SK-N-SH treated with all-trans-retinoic acid at 6 μM for 48 hours (cell line): Measurements from ENCODE around the gene TEKT3.

ENCODE experiments used
- ARNTL ChIP-seq: fragments of 450-650 bp; formaldehyde crosslinking; IDR thresholded peaks from 2 replicates; pipeline ENCODE4 v1.5.0; 2020; ENCODE audit warnings: low read depth, mild to moderate bottlenecking, moderate library complexity, borderline replicate concordance
- CSDC2 ChIP-seq: fragments of 250-450 bp; sonication (Bioruptor Pico); IDR thresholded peaks from 2 replicates; pipeline ENCODE4 v1.5.0; 2020; ENCODE audit warnings: mild to moderate bottlenecking, moderate library complexity
- GLIS3 ChIP-seq: fragments of 250-450 bp; sonication (Bioruptor Pico); IDR thresholded peaks from 2 replicates; pipeline ENCODE4 v1.5.0; 2020; ENCODE audit warnings: mild to moderate bottlenecking, moderate library complexity
- ISL1 ChIP-seq: fragments of 250-450 bp; sonication (Bioruptor Pico); IDR thresholded peaks from 2 replicates; pipeline ENCODE4 v2.1.2; 2022; ENCODE audit warnings: mild to moderate bottlenecking, moderate library complexity
- PATZ1 ChIP-seq: fragments of 250-450 bp; sonication (Bioruptor Pico); IDR thresholded peaks from 2 replicates; pipeline ENCODE4 v1.8.0; 2020; ENCODE audit warnings: mild to moderate bottlenecking, moderate library complexity, borderline replicate concordance
- RARB ChIP-seq: fragments of 250-450 bp; sonication (Bioruptor Pico); IDR thresholded peaks from 2 replicates; pipeline ENCODE4 v1.8.0; 2021; ENCODE audit warnings: mild to moderate bottlenecking, moderate library complexity
- SNAI2 ChIP-seq: fragments of 250-450 bp; sonication (Bioruptor Pico); IDR thresholded peaks from 2 replicates; pipeline ENCODE4 v1.5.0; 2020; ENCODE audit warnings: mild to moderate bottlenecking, moderate library complexity
- ZFP3 ChIP-seq: fragments of 250-450 bp; sonication (Bioruptor Pico); IDR thresholded peaks from 2 replicates; pipeline ENCODE4 v1.5.0; 2020; ENCODE audit warnings: mild to moderate bottlenecking, moderate library complexity
- ZNF565 ChIP-seq: fragments of 450-650 bp; formaldehyde crosslinking; conservative IDR thresholded peaks from 2 replicates; pipeline ENCODE4 v1.5.0; 2020; ENCODE audit warnings: low read depth, mild to moderate bottlenecking, moderate library complexity
- ZNF70 ChIP-seq: fragments of 450-650 bp; formaldehyde crosslinking; IDR thresholded peaks from 2 replicates; pipeline ENCODE4 v1.5.0; 2020; ENCODE audit warnings: mild to moderate bottlenecking, moderate library complexity
- ZNF8 ChIP-seq: fragments of 450-650 bp; formaldehyde crosslinking; IDR thresholded peaks from 2 replicates; pipeline ENCODE4 v1.5.0; 2020; ENCODE audit warnings: mild to moderate bottlenecking, moderate library complexity
- TF ChIP-seq, protein P1 (sequence below): fragments of 250-450 bp; sonication (Bioruptor Pico); IDR thresholded peaks from 2 replicates; pipeline ENCODE4 v1.5.1; 2021; ENCODE audit warnings: mild to moderate bottlenecking, moderate library complexity
- TF ChIP-seq, protein P2 (sequence below): fragments of 250-450 bp; sonication (Bioruptor Pico); IDR thresholded peaks from 2 replicates; pipeline ENCODE4 v1.5.1; 2020; ENCODE audit warnings: low read depth, mild to moderate bottlenecking, moderate library complexity
- TF ChIP-seq, protein P3 (sequence below): fragments of 250-450 bp; sonication (Bioruptor Pico); IDR thresholded peaks from 2 replicates; pipeline ENCODE4 v1.8.0; 2021; ENCODE audit warnings: low read depth, mild to moderate bottlenecking, moderate library complexity, borderline replicate concordance

GRCh38 chr17:15349119-15349518, 7.7 kb upstream of the TEKT3 start:
- TF ChIP-seq, protein P1, sequence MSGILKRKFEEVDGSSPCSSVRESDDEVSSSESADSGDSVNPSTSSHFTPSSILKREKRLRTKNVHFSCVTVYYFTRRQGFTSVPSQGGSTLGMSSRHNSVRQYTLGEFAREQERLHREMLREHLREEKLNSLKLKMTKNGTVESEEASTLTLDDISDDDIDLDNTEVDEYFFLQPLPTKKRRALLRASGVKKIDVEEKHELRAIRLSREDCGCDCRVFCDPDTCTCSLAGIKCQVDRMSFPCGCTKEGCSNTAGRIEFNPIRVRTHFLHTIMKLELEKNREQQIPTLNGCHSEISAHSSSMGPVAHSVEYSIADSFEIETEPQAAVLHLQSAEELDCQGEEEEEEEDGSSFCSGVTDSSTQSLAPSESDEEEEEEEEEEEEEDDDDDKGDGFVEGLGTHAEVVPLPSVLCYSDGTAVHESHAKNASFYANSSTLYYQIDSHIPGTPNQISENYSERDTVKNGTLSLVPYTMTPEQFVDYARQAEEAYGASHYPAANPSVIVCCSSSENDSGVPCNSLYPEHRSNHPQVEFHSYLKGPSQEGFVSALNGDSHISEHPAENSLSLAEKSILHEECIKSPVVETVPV = no peak
- TF ChIP-seq, protein P2, sequence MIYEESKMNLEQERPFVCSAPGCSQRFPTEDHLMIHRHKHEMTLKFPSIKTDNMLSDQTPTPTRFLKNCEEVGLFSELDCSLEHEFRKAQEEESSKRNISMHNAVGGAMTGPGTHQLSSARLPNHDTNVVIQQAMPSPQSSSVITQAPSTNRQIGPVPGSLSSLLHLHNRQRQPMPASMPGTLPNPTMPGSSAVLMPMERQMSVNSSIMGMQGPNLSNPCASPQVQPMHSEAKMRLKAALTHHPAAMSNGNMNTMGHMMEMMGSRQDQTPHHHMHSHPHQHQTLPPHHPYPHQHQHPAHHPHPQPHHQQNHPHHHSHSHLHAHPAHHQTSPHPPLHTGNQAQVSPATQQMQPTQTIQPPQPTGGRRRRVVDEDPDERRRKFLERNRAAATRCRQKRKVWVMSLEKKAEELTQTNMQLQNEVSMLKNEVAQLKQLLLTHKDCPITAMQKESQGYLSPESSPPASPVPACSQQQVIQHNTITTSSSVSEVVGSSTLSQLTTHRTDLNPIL (CRISPR knock-in tag) = no peak
- TF ChIP-seq PATZ1 (no peak), ZNF8 (no peak), ZFP3 (no peak), ARNTL (no peak), ZNF565 (CRISPR knock-in tag) (no peak), RARB (CRISPR knock-in tag) (no peak), SNAI2 (CRISPR knock-in tag) (no peak), CSDC2 (no peak), ISL1 (no peak), ZNF70 (CRISPR knock-in tag) (no peak), GLIS3 (CRISPR knock-in tag) (no peak)
- TF ChIP-seq, protein P3, sequence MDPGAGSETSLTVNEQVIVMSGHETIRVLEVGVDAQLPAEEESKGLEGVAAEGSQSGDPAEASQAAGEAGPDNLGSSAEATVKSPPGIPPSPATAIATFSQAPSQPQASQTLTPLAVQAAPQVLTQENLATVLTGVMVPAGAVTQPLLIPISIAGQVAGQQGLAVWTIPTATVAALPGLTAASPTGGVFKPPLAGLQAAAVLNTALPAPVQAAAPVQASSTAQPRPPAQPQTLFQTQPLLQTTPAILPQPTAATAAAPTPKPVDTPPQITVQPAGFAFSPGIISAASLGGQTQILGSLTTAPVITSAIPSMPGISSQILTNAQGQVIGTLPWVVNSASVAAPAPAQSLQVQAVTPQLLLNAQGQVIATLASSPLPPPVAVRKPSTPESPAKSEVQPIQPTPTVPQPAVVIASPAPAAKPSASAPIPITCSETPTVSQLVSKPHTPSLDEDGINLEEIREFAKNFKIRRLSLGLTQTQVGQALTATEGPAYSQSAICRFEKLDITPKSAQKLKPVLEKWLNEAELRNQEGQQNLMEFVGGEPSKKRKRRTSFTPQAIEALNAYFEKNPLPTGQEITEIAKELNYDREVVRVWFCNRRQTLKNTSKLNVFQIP (CRISPR knock-in tag) = no peak
